K562 (cell line): ENCODE data around the gene ITK. TPM values are rescaled to one million over a fixed set of nuclear protein-coding genes. Genes with fewer than 3 reads are reported as not detected.

ENCODE experiments used
- AFF1 ChIP-seq, 2 experiments: fragments of 450-650 bp; IDR thresholded peaks; 2 replicates each; pipeline ENCODE4 v1.6.1; 2018; ENCODE audit warnings: mild to moderate bottlenecking in 2 of 2, low read depth in 1 of 2; ENCODE audit not compliant: partially characterized antibody in 2 of 2
- ATF6 ChIP-seq: sonication (generic); formaldehyde crosslinking; IDR thresholded peaks from 2 replicates; pipeline ENCODE4 v1.4.0; 2020; ENCODE audit warnings: mild to moderate bottlenecking, missing genetic modification reagents
- E2F8 ChIP-seq: fragments of 450-650 bp; IDR thresholded peaks from 2 replicates; pipeline ENCODE4 v1.7.1; 2018; ENCODE audit warnings: mild to moderate bottlenecking, low read depth; ENCODE audit not compliant: partially characterized antibody
- IRF1 ChIP-seq: sonication (generic); formaldehyde crosslinking; IDR thresholded peaks from 2 replicates; pipeline ENCODE4 v1.8.0; 2022; ENCODE audit warnings: missing genetic modification reagents, mild to moderate bottlenecking, borderline replicate concordance
- KLF1 ChIP-seq: fragments of 450-650 bp; IDR thresholded peaks from 2 replicates; pipeline ENCODE4 v1.6.1; 2016; ENCODE audit warnings: missing genetic modification characterization, missing compliant biosample characterization
- NFATC3 ChIP-seq: fragments of 450-650 bp; IDR thresholded peaks from 2 replicates; pipeline ENCODE4 v1.6.1; 2017; ENCODE audit warnings: mild to moderate bottlenecking
- PHB ChIP-seq: fragments of 250-450 bp; sonication (Bioruptor Pico); IDR thresholded peaks from 2 replicates; pipeline ENCODE4 v1.5.0; 2021
- RFX7 ChIP-seq: fragments of 250-450 bp; sonication (Bioruptor Pico); IDR thresholded peaks from 2 replicates; pipeline ENCODE4 v1.5.1; 2021; ENCODE audit warnings: mild to moderate bottlenecking
- RUNX1 ChIP-seq: sonication (generic); IDR thresholded peaks from 2 replicates; pipeline ENCODE4 v1.6.1; 2016; ENCODE audit warnings: antibody characterized with exemption, low read depth
- SFPQ ChIP-seq: fragments of 200-400 bp; formaldehyde crosslinking; IDR thresholded peaks from 2 replicates; pipeline ENCODE4 v1.6.1; 2017; ENCODE audit warnings: mild to moderate bottlenecking, low read depth, low read length, moderate library complexity
- STAT5B ChIP-seq: fragments of 250-450 bp; sonication (Bioruptor Pico); IDR thresholded peaks from 2 replicates; pipeline ENCODE4 v1.8.0; 2021; ENCODE audit warnings: mild to moderate bottlenecking, inconsistent platforms
- ZNF146 ChIP-seq: IDR thresholded peaks from one replicate; pipeline ENCODE4 v1.6.1; 2018; ENCODE audit warnings: missing compliant biosample characterization; ENCODE audit not compliant: unreplicated experiment
- ZNF280B ChIP-seq: fragments of 250-450 bp; sonication (Bioruptor Pico); IDR thresholded peaks from 2 replicates; pipeline ENCODE4 v1.5.1; 2021; ENCODE audit warnings: mild to moderate bottlenecking
- polyA plus RNA-seq, 8 experiments: library from polyadenylated mRNA; depleted of rRNA in 4 of 8; stranded (reverse) in 5 of 8; unstranded in 3 of 8; fragments of >200 nt; fragmentation: Nextera tagmentation in 2 of 8; fragmentation: Illumina TruSeq in 1 of 8; extraction: Ambion mirVana in 2 of 8; extraction: Trizol in 1 of 8; gene quantifications; 2 replicates each; pipeline versions ENCODE4 v1.2.1 to v1.2.3, GENCODE V29; 2011 to 2014; ENCODE audit warnings: inconsistent platforms in 1 of 8, missing spikeins in 1 of 8
- total RNA-seq, 7 experiments: library from RNA; depleted of rRNA in 6 of 7; stranded (reverse); fragments of >200 nt in 6 of 7; fragmentation: Illumina TruSeq in 2 of 7; extraction: Trizol in 2 of 7; gene quantifications; 2 replicates each; pipeline versions ENCODE4 v1.2.1 to v1.2.3, GENCODE V29; 2011 to 2021; ENCODE audit warnings: low replicate concordance in 1 of 7

Gene ITK
- total and polyA plus RNA-seq, 9 of the 15 experiments (the other 6 are each of a cell fraction or from before 2014, with no cell fraction given): 0.04 to 0.75 TPM; not detected in 7

- no peak for TF ChIP-seq AFF1 (IDR thresholded peaks at IDR 0.05; ENCODE audit: low read depth in 1 of 2, partially characterized antibody in 2 of 2)
- no peak for TF ChIP-seq ZNF146 (CRISPR knock-in tag)
- TF ChIP-seq ZNF280B: peak; percentile 63; the same call in 1 of the 2 replicates
- TF ChIP-seq SFPQ: no peak
- TF ChIP-seq ATF6 (CRISPR knock-in tag): no peak
- no peak for TF ChIP-seq PHB (CRISPR knock-in tag)
- TF ChIP-seq KLF1 (tag): no peak
- peak; percentile 65; the same call in 1 of the 2 replicates for TF ChIP-seq RFX7 (CRISPR knock-in tag)
- TF ChIP-seq IRF1 (CRISPR knock-in tag): no peak
- peak; percentile 81 for TF ChIP-seq STAT5B (CRISPR knock-in tag)
- TF ChIP-seq E2F8: no peak
- TF ChIP-seq NFATC3: no peak
- TF ChIP-seq RUNX1: no peak
Measured at GRCh38 chr5:157278319-157279037, 97.8 kb downstream of the ITK start (continued).
